HepG2 (cell line): ENCODE data around the gene FANCM. TPM values are rescaled to one million over a fixed set of nuclear protein-coding genes. Genes with fewer than 3 reads are reported as not detected.

ENCODE experiments used
- ATAC-seq: fragments of 200-7000 bp; cut with Tn5 transposase; 3 replicates; pipeline ENCODE4 v1.9.1; 2020; ENCODE audit warnings: mild to moderate bottlenecking, moderate library complexity
- BruUV-seq: library from RNA; stranded (reverse); fragments of 400-500 nt; replicated peaks from 2 replicates; lab custom pipeline; 2021; lab: Mats Ljungman, UMichigan
- CTCF ChIA-PET: fragments of 300-600 bp; formaldehyde crosslinking; extraction: SDS; loops from one replicate; lab custom pipeline; 2021; ENCODE audit warnings: low total read pairs, inconsistent platforms, low intra/inter-chr PET ratio; lab: Yijun Ruan, JAX
- POLR2A ChIA-PET: fragments of 350-600 bp; sonication (Branson Sonifier 250); formaldehyde crosslinking; loops from one replicate; lab custom pipeline; 2020; ENCODE audit warnings: antibody characterized with exemption, inconsistent platforms; lab: Yijun Ruan, JAX
- DNase-seq: peaks from one replicate; pipeline ENCODE4 v3.0.0-alpha.2; 2015; ENCODE audit warnings: low spot score
- FAIRE-seq: peaks from 3 replicates; lab custom pipeline; 2011; peaks lifted over from hg19 to GRCh38; lab: Jason Lieb, UNC
- H2AFZ ChIP-seq: one replicate; pipeline ENCODE4 v1.6.1; 2011; ENCODE audit warnings: low read length, inconsistent platforms
- H3K27ac ChIP-seq: fragments of 300-600 bp; 3 replicates; pipeline ENCODE4 v1.8.0; 2011; ENCODE audit warnings: mixed run types, mild to moderate bottlenecking, mixed read lengths, low read length, inconsistent platforms; ENCODE audit not compliant: insufficient read depth; ENCODE audit errors: extremely low read length
- H3K27me3 ChIP-seq, 2 experiments: fragments of 200-600 bp in 1 of 2; 2 replicates in 1 of 2; 3 replicates in 1 of 2; pipeline versions ENCODE4 v1.6.0 to v1.8.0; 2011; ENCODE audit warnings: low read length in 2 of 2, mild to moderate bottlenecking in 2 of 2, moderate library complexity in 2 of 2, inconsistent platforms in 1 of 2; ENCODE audit not compliant: insufficient read depth in 2 of 2, control insufficient read depth in 1 of 2
- H3K36me3 ChIP-seq, 2 experiments: fragments of 200-600 bp in 1 of 2; replicated peaks in 1 of 2; 2 replicates in 1 of 2; 3 replicates in 1 of 2; pipeline versions ENCODE4 v1.5.1 to v1.8.0; 2011; ENCODE audit warnings: low read length in 2 of 2, inconsistent platforms in 1 of 2; ENCODE audit not compliant: insufficient read depth in 2 of 2, control insufficient read depth in 1 of 2
- H3K4me1 ChIP-seq: 2 replicates; pipeline ENCODE4 v1.5.1; 2012; ENCODE audit warnings: low read length, inconsistent platforms; ENCODE audit not compliant: insufficient read depth
- H3K4me2 ChIP-seq: 2 replicates; pipeline ENCODE4 v1.6.0; 2011; ENCODE audit warnings: low read depth, low read length, inconsistent platforms
- H3K4me3 ChIP-seq, 3 experiments: fragments of 200-600 bp in 1 of 3; sonication (generic), shearing (Covaris generic) in 1 of 3; replicated peaks in 1 of 3; 2 replicates each; pipeline ENCODE4 v1.5.1; 2011 to 2016; ENCODE audit warnings: low read length in 3 of 3, inconsistent platforms in 2 of 3, low read depth in 2 of 3, mild to moderate bottlenecking in 2 of 3, control low read depth in 1 of 3, mixed read lengths in 1 of 3; ENCODE audit not compliant: insufficient read depth in 1 of 3
- H3K79me2 ChIP-seq: one replicate; pipeline ENCODE4 v1.6.1; 2011; ENCODE audit warnings: low read length, inconsistent platforms; ENCODE audit not compliant: insufficient read depth
- H3K9ac ChIP-seq: 2 replicates; pipeline ENCODE4 v1.6.0; 2011; ENCODE audit warnings: mild to moderate bottlenecking, low read depth, low read length, inconsistent platforms; ENCODE audit not compliant: insufficient read depth
- H3K9me3 ChIP-seq: 2 replicates; pipeline ENCODE4 v1.5.1; 2012; ENCODE audit warnings: mild to moderate bottlenecking, low read length
- H4K20me1 ChIP-seq: 2 replicates; pipeline ENCODE4 v1.6.0; 2011; ENCODE audit warnings: inconsistent platforms, mild to moderate bottlenecking, low read length, moderate library complexity; ENCODE audit not compliant: insufficient read depth
- ARNT2 ChIP-seq: sonication (generic); formaldehyde crosslinking; IDR thresholded peaks from 2 replicates; pipeline ENCODE4 v1.8.0; 2022; ENCODE audit warnings: mild to moderate bottlenecking, low read depth, missing genetic modification reagents, moderate library complexity
- CEBPG ChIP-seq: IDR thresholded peaks from 2 replicates; pipeline ENCODE4 v1.6.1; 2016
- CERS6 ChIP-seq: sonication (generic); formaldehyde crosslinking; IDR thresholded peaks from 2 replicates; pipeline ENCODE4 v1.5.0; 2020; ENCODE audit warnings: missing genetic modification reagents
- HNF4G ChIP-seq, 2 experiments: sonication (generic) in 1 of 2; formaldehyde crosslinking in 1 of 2; IDR thresholded peaks; 2 replicates each; pipeline versions ENCODE4 v1.4.0 to v1.6.1; 2011 to 2020; ENCODE audit warnings: borderline replicate concordance in 2 of 2, low read depth in 2 of 2, mild to moderate bottlenecking in 2 of 2, low read length in 1 of 2, missing genetic modification reagents in 1 of 2, moderate library complexity in 1 of 2
- MXD4 ChIP-seq: IDR thresholded peaks from 2 replicates; pipeline ENCODE4 v1.6.1; 2016; ENCODE audit warnings: mild to moderate bottlenecking, missing biosample characterization, missing genetic modification reagents
- NR2C2 ChIP-seq: sonication (generic); formaldehyde crosslinking; IDR thresholded peaks from 2 replicates; pipeline ENCODE4 v1.4.0; 2020; ENCODE audit warnings: missing genetic modification reagents, mild to moderate bottlenecking, moderate library complexity, borderline replicate concordance
- NR2F1 ChIP-seq, 2 experiments: fragments of 450-650 bp in 1 of 2; formaldehyde crosslinking in 1 of 2; IDR thresholded peaks; 2 replicates each; pipeline versions ENCODE4 v1.5.0 to v1.6.1; 2016 to 2020; ENCODE audit warnings: mild to moderate bottlenecking in 1 of 2, missing compliant biosample characterization in 1 of 2, missing genetic modification reagents in 1 of 2, moderate library complexity in 1 of 2
- NR2F6 ChIP-seq, 2 experiments: IDR thresholded peaks; 2 replicates each; pipeline ENCODE4 v1.6.1; 2016; ENCODE audit warnings: antibody characterized with exemption in 1 of 2, mild to moderate bottlenecking in 1 of 2
- PHB2 ChIP-seq: fragments of 450-650 bp; IDR thresholded peaks from 2 replicates; pipeline ENCODE4 v1.6.1; 2018; ENCODE audit not compliant: partially characterized antibody
- POGZ ChIP-seq: sonication (generic); formaldehyde crosslinking; IDR thresholded peaks from 2 replicates; pipeline ENCODE4 v1.4.0; 2020; ENCODE audit warnings: mild to moderate bottlenecking, missing genetic modification reagents
- WIZ ChIP-seq: sonication (generic); formaldehyde crosslinking; IDR thresholded peaks from 2 replicates; pipeline ENCODE4 v1.5.1; 2020; ENCODE audit warnings: mild to moderate bottlenecking, missing genetic modification reagents
- ZNF281 ChIP-seq: sonication (generic); formaldehyde crosslinking; IDR thresholded peaks from 2 replicates; pipeline ENCODE4 v1.4.0; 2020; ENCODE audit warnings: missing genetic modification reagents, borderline replicate concordance
- ZNF335 ChIP-seq: sonication (generic); formaldehyde crosslinking; IDR thresholded peaks from 2 replicates; pipeline ENCODE4 v1.4.0; 2020; ENCODE audit warnings: missing genetic modification reagents
- ZNF350 ChIP-seq: sonication (generic); formaldehyde crosslinking; IDR thresholded peaks from 2 replicates; pipeline ENCODE4 v1.4.0; 2020; ENCODE audit warnings: mild to moderate bottlenecking, low read depth, missing genetic modification reagents, borderline replicate concordance
- ZNF501 ChIP-seq: sonication (generic); formaldehyde crosslinking; IDR thresholded peaks from 2 replicates; pipeline ENCODE4 v1.5.1; 2020; ENCODE audit warnings: mild to moderate bottlenecking, moderate library complexity, missing genetic modification reagents
- ZNF512 ChIP-seq: sonication (generic); formaldehyde crosslinking; IDR thresholded peaks from 2 replicates; pipeline ENCODE4 v1.4.0; 2020; ENCODE audit warnings: mild to moderate bottlenecking, missing genetic modification reagents
- ZNF768 ChIP-seq: sonication (generic); formaldehyde crosslinking; IDR thresholded peaks from 2 replicates; pipeline ENCODE4 v1.4.0; 2020; ENCODE audit warnings: missing genetic modification reagents
- WGBS: methylation state at CpG from one replicate; pipeline ENCODE4 v1.1.6; 2017; ENCODE audit warnings: low lambda C conversion rate; 5-methylcytosine and 5-hydroxymethylcytosine counted together
- in situ Hi-C: cut with HindIII; loops from 2 replicates; pipeline ENCODE4 v1.10.0; 2017; ENCODE audit warnings: low pct_unique_long_range_greater_than_20kb; ENCODE audit not compliant: extremely low pct_ligation_motif_present
- intact Hi-C: fragments of 100-400 bp; cut with micrococcal nuclease; formaldehyde crosslinking; loops from one replicate; pipeline ENCODE4 v1.10.0; 2022; ENCODE audit not compliant: unreplicated experiment
- polyA plus RNA-seq, 8 experiments: library from polyadenylated mRNA; depleted of rRNA in 3 of 8; stranded (reverse) in 7 of 8; unstranded in 1 of 8; fragments of >200 nt; fragmentation: Illumina TruSeq in 4 of 8; extraction: Trizol in 4 of 8; gene quantifications; 2 replicates each; pipeline versions ENCODE4 v1.2.1 to v1.2.3, GENCODE V29; 2011 to 2016; ENCODE audit warnings: low read depth in 4 of 8, missing spikeins in 1 of 8, mixed read lengths in 1 of 8; ENCODE audit not compliant: insufficient read depth in 1 of 8
- total RNA-seq, 5 experiments: library from RNA; depleted of rRNA; stranded (reverse); fragments of >200 nt; fragmentation: Illumina TruSeq; extraction: Trizol; gene quantifications; 2 replicates each; pipeline ENCODE4 v1.2.3, GENCODE V29; 2016; ENCODE audit warnings: low read depth in 1 of 5

Gene FANCM
- total and polyA plus RNA-seq, 2 of the 13 experiments (the other 11 are each of a cell fraction or from before 2014, with no cell fraction given) = 2.6 to 10.4 TPM

- Histone ChIP-seq H4K20me1 (no peaks in the 10 kb centered on the region), H3K36me3 (no peaks in the 10 kb centered on the region), H3K79me2 (peaks cover 78% of the 10 kb centered on the region), H3K27ac (peak overlapping the region; percentile 25), H3K4me2 (peak overlapping the region; percentile 97), H3K4me1 (peaks cover 52% of the 10 kb centered on the region), H3K9ac (peak overlapping the region; percentile 23; the same call in 1 of the 2 replicates), H3K4me3 (peak overlapping the region in 1 of 3 experiments; percentile 18; a peak in 1 of 6 replicates), H2AFZ (no peak overlapping the region), H3K27me3 (no peaks in the 10 kb centered on the region; a peak in 1 of 5 replicates), H3K9me3 (no peaks in the 10 kb centered on the region)
- intact Hi-C loops (loop anchor here (5.0 kb wide), 2 partner anchors 338 to 1468 kb away; no protein-coding TSS in a partner anchor), in situ Hi-C loops (no loop called here)
- peak; percentile 8 for FAIRE-seq
- peak; percentile 29 for DNase-seq
- CTCF ChIA-PET = no interaction called here
- POLR2A ChIA-PET = interaction anchor here (0.7 kb wide), 1 partner anchor 43 kb away, joined by 4 read pairs; no protein-coding TSS in a partner anchor
- no peak for TF ChIP-seq ZNF501 (CRISPR knock-in tag)
- TF ChIP-seq ZNF350 (CRISPR knock-in tag) = no peak
- no peak for TF ChIP-seq NR2F1 (CRISPR knock-in tag; IDR thresholded peaks at IDR 0.05)
- TF ChIP-seq ZNF281 (CRISPR knock-in tag) = no peak
- no peak for TF ChIP-seq ZNF335 (CRISPR knock-in tag)
- TF ChIP-seq ZNF512 (CRISPR knock-in tag) = no peak
- no peak for TF ChIP-seq NR2C2 (CRISPR knock-in tag)
- no peak for TF ChIP-seq HNF4G (IDR thresholded peaks at IDR 0.05; ENCODE audit: borderline replicate concordance, low read depth, low read length)
- TF ChIP-seq HNF4G (CRISPR knock-in tag; IDR thresholded peaks at IDR 0.05; ENCODE audit: borderline replicate concordance, low read depth) = no peak
- TF ChIP-seq ZNF768 (CRISPR knock-in tag) = no peak
- no peak for TF ChIP-seq NR2F6 (IDR thresholded peaks at IDR 0.05)
- TF ChIP-seq NR2F6 (CRISPR knock-in tag; IDR thresholded peaks at IDR 0.05) = no peak
- no peak for TF ChIP-seq PHB2
- TF ChIP-seq POGZ = 0 out of 2 replicates have a peak, but pooled peaks have one; percentile 3
- no peak for TF ChIP-seq ARNT2 (CRISPR knock-in tag)
- no peak for TF ChIP-seq WIZ
- no peak for TF ChIP-seq MXD4 (CRISPR knock-in tag)
- TF ChIP-seq CEBPG (CRISPR knock-in tag) = 0 out of 2 replicates have a peak, but pooled peaks have one; percentile 8
- no peak for TF ChIP-seq CERS6 (CRISPR knock-in tag)
- no TSS peak for BruUV-seq
- WGBS = 61% methylated on average over 5 of the region's 5 CpGs
- no peak for ATAC-seq
Measured at GRCh38 chr14:45249856-45250575, 114.3 kb downstream of the FANCM start.
